ENCODE measurements around the gene AUTS2.

DNA sequence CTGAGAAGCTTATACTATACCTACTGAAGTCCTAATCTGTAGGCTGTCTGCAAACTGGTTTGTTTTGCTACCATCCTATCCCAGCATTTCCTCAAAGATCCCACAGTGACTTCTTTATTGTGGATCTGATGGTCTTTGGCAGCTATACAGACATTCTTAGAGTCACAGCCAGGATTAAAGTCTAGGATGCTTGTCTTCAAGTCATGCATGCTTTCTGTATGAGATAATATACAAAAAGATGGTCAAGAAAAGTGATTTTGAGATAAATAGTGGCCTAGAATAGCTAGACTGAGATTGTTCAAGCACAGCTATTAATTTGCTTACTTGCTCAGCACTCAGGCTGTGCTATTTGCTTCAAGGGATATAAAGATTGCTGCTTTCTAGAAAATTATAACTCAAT lies 454.4 kb downstream of the AUTS2 start:
- TF ChIP-seq, protein P1, sequence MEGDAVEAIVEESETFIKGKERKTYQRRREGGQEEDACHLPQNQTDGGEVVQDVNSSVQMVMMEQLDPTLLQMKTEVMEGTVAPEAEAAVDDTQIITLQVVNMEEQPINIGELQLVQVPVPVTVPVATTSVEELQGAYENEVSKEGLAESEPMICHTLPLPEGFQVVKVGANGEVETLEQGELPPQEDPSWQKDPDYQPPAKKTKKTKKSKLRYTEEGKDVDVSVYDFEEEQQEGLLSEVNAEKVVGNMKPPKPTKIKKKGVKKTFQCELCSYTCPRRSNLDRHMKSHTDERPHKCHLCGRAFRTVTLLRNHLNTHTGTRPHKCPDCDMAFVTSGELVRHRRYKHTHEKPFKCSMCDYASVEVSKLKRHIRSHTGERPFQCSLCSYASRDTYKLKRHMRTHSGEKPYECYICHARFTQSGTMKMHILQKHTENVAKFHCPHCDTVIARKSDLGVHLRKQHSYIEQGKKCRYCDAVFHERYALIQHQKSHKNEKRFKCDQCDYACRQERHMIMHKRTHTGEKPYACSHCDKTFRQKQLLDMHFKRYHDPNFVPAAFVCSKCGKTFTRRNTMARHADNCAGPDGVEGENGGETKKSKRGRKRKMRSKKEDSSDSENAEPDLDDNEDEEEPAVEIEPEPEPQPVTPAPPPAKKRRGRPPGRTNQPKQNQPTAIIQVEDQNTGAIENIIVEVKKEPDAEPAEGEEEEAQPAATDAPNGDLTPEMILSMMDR (IDR thresholded peaks at IDR 0.05) = no peak
- TF ChIP-seq, protein P2, sequence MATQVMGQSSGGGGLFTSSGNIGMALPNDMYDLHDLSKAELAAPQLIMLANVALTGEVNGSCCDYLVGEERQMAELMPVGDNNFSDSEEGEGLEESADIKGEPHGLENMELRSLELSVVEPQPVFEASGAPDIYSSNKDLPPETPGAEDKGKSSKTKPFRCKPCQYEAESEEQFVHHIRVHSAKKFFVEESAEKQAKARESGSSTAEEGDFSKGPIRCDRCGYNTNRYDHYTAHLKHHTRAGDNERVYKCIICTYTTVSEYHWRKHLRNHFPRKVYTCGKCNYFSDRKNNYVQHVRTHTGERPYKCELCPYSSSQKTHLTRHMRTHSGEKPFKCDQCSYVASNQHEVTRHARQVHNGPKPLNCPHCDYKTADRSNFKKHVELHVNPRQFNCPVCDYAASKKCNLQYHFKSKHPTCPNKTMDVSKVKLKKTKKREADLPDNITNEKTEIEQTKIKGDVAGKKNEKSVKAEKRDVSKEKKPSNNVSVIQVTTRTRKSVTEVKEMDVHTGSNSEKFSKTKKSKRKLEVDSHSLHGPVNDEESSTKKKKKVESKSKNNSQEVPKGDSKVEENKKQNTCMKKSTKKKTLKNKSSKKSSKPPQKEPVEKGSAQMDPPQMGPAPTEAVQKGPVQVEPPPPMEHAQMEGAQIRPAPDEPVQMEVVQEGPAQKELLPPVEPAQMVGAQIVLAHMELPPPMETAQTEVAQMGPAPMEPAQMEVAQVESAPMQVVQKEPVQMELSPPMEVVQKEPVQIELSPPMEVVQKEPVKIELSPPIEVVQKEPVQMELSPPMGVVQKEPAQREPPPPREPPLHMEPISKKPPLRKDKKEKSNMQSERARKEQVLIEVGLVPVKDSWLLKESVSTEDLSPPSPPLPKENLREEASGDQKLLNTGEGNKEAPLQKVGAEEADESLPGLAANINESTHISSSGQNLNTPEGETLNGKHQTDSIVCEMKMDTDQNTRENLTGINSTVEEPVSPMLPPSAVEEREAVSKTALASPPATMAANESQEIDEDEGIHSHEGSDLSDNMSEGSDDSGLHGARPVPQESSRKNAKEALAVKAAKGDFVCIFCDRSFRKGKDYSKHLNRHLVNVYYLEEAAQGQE (IDR thresholded peaks at IDR 0.05; ENCODE audit: insufficient read depth in 1 of 2, low read depth in 2 of 2, low read length in 1 of 2) = no peak
- TF ChIP-seq POLR2AphosphoS5 (IDR thresholded peaks at IDR 0.05; ENCODE audit: low read depth, low read length) (no peak), TCF7L2 (IDR thresholded peaks at IDR 0.05; ENCODE audit: low read depth, low read length) (no peak), SIN3A (IDR thresholded peaks at IDR 0.05; ENCODE audit: borderline replicate concordance, insufficient read depth, low read depth, low read length) (no peak)

Data from Panc1 (cell line).